H9 (cell line): ENCODE measurements around the gene ARHGEF16. TPM values are rescaled to one million over a fixed set of nuclear protein-coding genes. Genes with fewer than 3 reads are reported as not detected.

Experiments
- DNase-seq: peaks from one replicate; pipeline ENCODE4 v3.0.0-alpha.2; 2017
- H2AFZ ChIP-seq: one replicate; pipeline ENCODE4 v1.6.1; 2013; ENCODE audit warnings: mild to moderate bottlenecking, low read length, control low read depth, moderate library complexity
- H2AK5ac ChIP-seq: 2 replicates; pipeline ENCODE4 v1.6.1; 2013; ENCODE audit warnings: low read length, control low read depth, mixed read lengths; ENCODE audit not compliant: insufficient read length
- H2BK120ac ChIP-seq: one replicate; pipeline ENCODE4 v1.6.1; 2013; ENCODE audit warnings: low read depth, mild to moderate bottlenecking, low read length, control low read depth, inconsistent platforms; ENCODE audit not compliant: poor library complexity, severe bottlenecking
- H2BK12ac ChIP-seq: 2 replicates; pipeline ENCODE4 v1.6.1; 2013; ENCODE audit warnings: low read length, control low read depth, mixed read lengths, low read depth; ENCODE audit not compliant: insufficient read length
- H2BK15ac ChIP-seq: 2 replicates; pipeline ENCODE4 v1.6.1; 2013; ENCODE audit warnings: low read depth, low read length, control low read depth
- H2BK20ac ChIP-seq: one replicate; pipeline ENCODE4 v1.6.1; 2013; ENCODE audit warnings: low read depth, mild to moderate bottlenecking, low read length, control low read depth, inconsistent platforms; ENCODE audit not compliant: poor library complexity, severe bottlenecking
- H2BK5ac ChIP-seq: 2 replicates; pipeline ENCODE4 v1.6.1; 2013; ENCODE audit warnings: low read length, control low read depth, mixed read lengths; ENCODE audit not compliant: insufficient read length
- H3K14ac ChIP-seq: 2 replicates; pipeline ENCODE4 v1.6.1; 2013; ENCODE audit warnings: low read length, control low read depth; ENCODE audit not compliant: insufficient read depth
- H3K18ac ChIP-seq: 2 replicates; pipeline ENCODE4 v1.6.1; 2013; ENCODE audit warnings: low read depth, mild to moderate bottlenecking, mixed read lengths, low read length, control low read depth; ENCODE audit not compliant: insufficient read length
- H3K23ac ChIP-seq: 2 replicates; pipeline ENCODE4 v1.6.1; 2013; ENCODE audit warnings: low read length, control low read depth, mixed read lengths, low read depth; ENCODE audit not compliant: insufficient read length
- H3K23me2 ChIP-seq: 2 replicates; pipeline ENCODE4 v1.6.1; 2013; ENCODE audit warnings: low read depth, mild to moderate bottlenecking, mixed read lengths, low read length, control low read depth; ENCODE audit not compliant: insufficient read length, poor library complexity, severe bottlenecking
- H3K27ac ChIP-seq: 2 replicates; pipeline ENCODE4 v1.5.1; 2013; ENCODE audit warnings: low read length, control low read depth, mixed read lengths, low read depth; ENCODE audit not compliant: insufficient read length
- H3K27me3 ChIP-seq: 2 replicates; pipeline ENCODE4 v1.6.1; 2013; ENCODE audit warnings: low read length, control low read depth, inconsistent platforms; ENCODE audit not compliant: insufficient read depth
- H3K4ac ChIP-seq: 2 replicates; pipeline ENCODE4 v1.6.1; 2013; ENCODE audit warnings: low read depth, mild to moderate bottlenecking, control low read depth, inconsistent platforms, low read length, moderate library complexity
- H3K4me1 ChIP-seq: 2 replicates; pipeline ENCODE4 v1.6.1; 2013; ENCODE audit warnings: low read length, control low read depth, inconsistent platforms; ENCODE audit not compliant: insufficient read depth
- H3K4me2 ChIP-seq: 2 replicates; pipeline ENCODE4 v1.6.1; 2013; ENCODE audit warnings: low read length, control low read depth, mixed read lengths; ENCODE audit not compliant: insufficient read length, insufficient read depth
- H3K56ac ChIP-seq: 2 replicates; pipeline ENCODE4 v1.6.1; 2013; ENCODE audit warnings: low read depth, mild to moderate bottlenecking, mixed read lengths, low read length, control low read depth; ENCODE audit not compliant: insufficient read length
- H3K79me1 ChIP-seq: 2 replicates; pipeline ENCODE4 v1.6.1; 2013; ENCODE audit warnings: low read depth, mild to moderate bottlenecking, moderate library complexity, low read length, control low read depth, inconsistent platforms; ENCODE audit not compliant: insufficient read depth, poor library complexity, severe bottlenecking
- H3K79me2 ChIP-seq: 2 replicates; pipeline ENCODE4 v1.6.1; 2013; ENCODE audit warnings: low read length, control low read depth, inconsistent platforms; ENCODE audit not compliant: insufficient read depth
- H3K9ac ChIP-seq: 2 replicates; pipeline ENCODE4 v1.6.1; 2013; ENCODE audit warnings: low read length, control low read depth, mixed read lengths; ENCODE audit not compliant: insufficient read length; ENCODE audit errors: extremely low read depth
- H3K9me3 ChIP-seq: one replicate; pipeline ENCODE4 v1.6.1; 2013; ENCODE audit warnings: low read depth, low read length, inconsistent platforms; ENCODE audit not compliant: control insufficient read depth
- H3T11ph ChIP-seq: one replicate; pipeline ENCODE4 v1.6.1; 2013; ENCODE audit warnings: mild to moderate bottlenecking, low read length, control low read depth, inconsistent platforms
- H4K20me1 ChIP-seq: one replicate; pipeline ENCODE4 v1.6.1; 2013; ENCODE audit not compliant: control insufficient read depth, insufficient read length, insufficient read depth
- H4K5ac ChIP-seq: 2 replicates; pipeline ENCODE4 v1.6.1; 2013; ENCODE audit warnings: low read depth, mild to moderate bottlenecking, mixed read lengths, low read length, control low read depth; ENCODE audit not compliant: insufficient read length
- H4K8ac ChIP-seq: replicated peaks from 2 replicates; pipeline ENCODE4 v1.6.1; 2013; ENCODE audit warnings: low read length, control low read depth, mixed read lengths, low read depth; ENCODE audit not compliant: insufficient read length
- H4K91ac ChIP-seq: 2 replicates; pipeline ENCODE4 v1.6.1; 2013; ENCODE audit warnings: low read depth, mild to moderate bottlenecking, moderate library complexity, mixed read lengths, low read length, control low read depth; ENCODE audit not compliant: insufficient read length
- H3K27ac Mint-ChIP-seq, 3 experiments: 2 replicates in 2 of 3; 3 replicates in 1 of 3; pipeline ENCODE4 v1.8.0; 2020 to 2021; ENCODE audit warnings: mixed read lengths in 3 of 3, mild to moderate bottlenecking in 1 of 3, moderate library complexity in 1 of 3
- H3K27me3 Mint-ChIP-seq: 2 replicates; pipeline ENCODE4 v1.8.0; 2021; ENCODE audit warnings: low read depth, mild to moderate bottlenecking, moderate library complexity, mixed read lengths
- H3K36me3 Mint-ChIP-seq, 3 experiments: 2 replicates in 2 of 3; 3 replicates in 1 of 3; pipeline ENCODE4 v1.8.0; 2020 to 2021; ENCODE audit warnings: low read depth in 3 of 3, mixed read lengths in 3 of 3; ENCODE audit not compliant: insufficient read depth in 1 of 3
- H3K4me1 Mint-ChIP-seq, 2 experiments: 2 replicates each; pipeline ENCODE4 v1.8.0; 2020; ENCODE audit warnings: mixed read lengths in 2 of 2
- H3K4me3 Mint-ChIP-seq, 2 experiments: 2 replicates in 1 of 2; 3 replicates in 1 of 2; pipeline ENCODE4 v1.8.0; 2020 to 2021; ENCODE audit warnings: mild to moderate bottlenecking in 2 of 2, mixed read lengths in 2 of 2, moderate library complexity in 1 of 2
- H3K9me3 Mint-ChIP-seq, 2 experiments: 2 replicates in 1 of 2; 3 replicates in 1 of 2; pipeline ENCODE4 v1.8.0; 2020; ENCODE audit warnings: mild to moderate bottlenecking in 2 of 2, mixed read lengths in 2 of 2, moderate library complexity in 1 of 2
- WGBS: extraction: QIAGEN DNeasy Blood & Tissue Kit; methylation state at CpG from one replicate; pipeline ENCODE4 v1.1.7; 2013; ENCODE audit warnings: missing lambda C conversion rate, low lambda C conversion rate, mixed read lengths; ENCODE audit not compliant: insufficient read length; ENCODE audit errors: extremely low coverage; 5-methylcytosine and 5-hydroxymethylcytosine counted together
- total RNA-seq: library from RNA; stranded (reverse); gene quantifications from 2 replicates; pipeline ENCODE4 v1.2.1, GENCODE V29; 2021
- TF ChIP-seq, protein P1 (sequence below): fragments of 200-600 bp; sonication (generic); conservative IDR thresholded peaks from 3 replicates; pipeline ENCODE4 v1.8.0; 2021; ENCODE audit warnings: antibody characterized with exemption, mild to moderate bottlenecking

Gene ARHGEF16
- total RNA-seq, 1 experiment from 2014 or later = 48.5 TPM

DNA sequence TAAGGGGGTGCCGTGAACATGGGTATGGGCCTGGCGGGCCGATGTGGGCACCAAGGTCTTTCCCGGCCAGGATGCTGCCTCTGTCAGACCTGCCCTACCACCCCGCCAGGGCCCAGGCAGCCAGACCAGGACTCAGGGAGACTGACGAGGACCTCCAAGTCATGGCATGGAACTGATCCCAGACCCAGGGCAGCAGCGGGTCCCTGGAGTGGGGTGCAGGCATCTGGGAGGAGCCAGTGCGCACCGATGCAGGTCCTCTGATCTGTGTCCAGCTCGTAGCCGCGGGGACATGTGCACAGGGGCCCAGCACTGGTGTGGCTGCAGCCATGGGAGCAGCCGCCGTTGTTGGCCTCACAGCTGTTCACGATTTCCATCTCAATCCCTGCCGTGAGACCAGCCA is 56.8 kb downstream of the ARHGEF16 start:
- Mint-ChIP-seq H3K27me3 (no peaks in the 10 kb centered on the region), H3K4me3 (no peak overlapping the region), H3K9me3 (peaks cover 0 to 3% of the 10 kb centered on the region in 2 experiments; a peak in 2 of 5 replicates), H3K36me3 (peaks cover 0 to 5% (median 5%) of the 10 kb centered on the region in 3 experiments; a peak in 5 of 7 replicates), H3K4me1 (no peaks in the 10 kb centered on the region), H3K27ac (no peak overlapping the region)
- H3K27me3 ChIP-seq = no peaks in the 10 kb centered on the region
- no peaks in the 10 kb centered on the region for H3K4me1 ChIP-seq
- TF ChIP-seq, protein P1, sequence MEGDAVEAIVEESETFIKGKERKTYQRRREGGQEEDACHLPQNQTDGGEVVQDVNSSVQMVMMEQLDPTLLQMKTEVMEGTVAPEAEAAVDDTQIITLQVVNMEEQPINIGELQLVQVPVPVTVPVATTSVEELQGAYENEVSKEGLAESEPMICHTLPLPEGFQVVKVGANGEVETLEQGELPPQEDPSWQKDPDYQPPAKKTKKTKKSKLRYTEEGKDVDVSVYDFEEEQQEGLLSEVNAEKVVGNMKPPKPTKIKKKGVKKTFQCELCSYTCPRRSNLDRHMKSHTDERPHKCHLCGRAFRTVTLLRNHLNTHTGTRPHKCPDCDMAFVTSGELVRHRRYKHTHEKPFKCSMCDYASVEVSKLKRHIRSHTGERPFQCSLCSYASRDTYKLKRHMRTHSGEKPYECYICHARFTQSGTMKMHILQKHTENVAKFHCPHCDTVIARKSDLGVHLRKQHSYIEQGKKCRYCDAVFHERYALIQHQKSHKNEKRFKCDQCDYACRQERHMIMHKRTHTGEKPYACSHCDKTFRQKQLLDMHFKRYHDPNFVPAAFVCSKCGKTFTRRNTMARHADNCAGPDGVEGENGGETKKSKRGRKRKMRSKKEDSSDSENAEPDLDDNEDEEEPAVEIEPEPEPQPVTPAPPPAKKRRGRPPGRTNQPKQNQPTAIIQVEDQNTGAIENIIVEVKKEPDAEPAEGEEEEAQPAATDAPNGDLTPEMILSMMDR = no peak
- no peak overlapping the region for H3K18ac ChIP-seq
- H3K14ac ChIP-seq = no peak overlapping the region; the same call in 1 of the 2 replicates
- H3K9ac ChIP-seq = no peak overlapping the region
- H3K79me2 ChIP-seq = no peaks in the 10 kb centered on the region
- no peaks in the 10 kb centered on the region for H3K9me3 ChIP-seq
- H2BK20ac ChIP-seq = no peak overlapping the region
- no peak overlapping the region for H2BK15ac ChIP-seq
- no CpG with 5 or more reads among the region's 16 CpGs for WGBS
- no peak overlapping the region for H3T11ph ChIP-seq
- H2BK5ac ChIP-seq = no peak overlapping the region
- H3K56ac ChIP-seq = no peak overlapping the region
- H3K27ac ChIP-seq = no peak overlapping the region
- H4K8ac ChIP-seq = no peak overlapping the region
- H2BK12ac ChIP-seq = no peak overlapping the region
- H4K5ac ChIP-seq = no peak overlapping the region
- H3K4ac ChIP-seq = no peak overlapping the region
- DNase-seq = no peak
- no peak overlapping the region for H2AFZ ChIP-seq
- H3K23ac ChIP-seq = no peak overlapping the region
- no peak overlapping the region for H2BK120ac ChIP-seq
- peaks cover 6% of the 10 kb centered on the region for H4K20me1 ChIP-seq
- no peak overlapping the region for H2AK5ac ChIP-seq
- no peak overlapping the region for H4K91ac ChIP-seq
- no peaks in the 10 kb centered on the region for H3K23me2 ChIP-seq
- no peak overlapping the region for H3K4me2 ChIP-seq
- H3K79me1 ChIP-seq = no peaks in the 10 kb centered on the region
